Measurements from ENCODE around the gene CACNA1B. TPM values are rescaled to one million over a fixed set of nuclear protein-coding genes. Genes with fewer than 3 reads are reported as not detected.
A peak's percentile ranks its signal among the peaks of the same experiment; 100 is the strongest.

Gene CACNA1B
- total and polyA plus RNA-seq, 11 donors: 0.03 to 0.25 (median 0.13) TPM

GRCh38 chr9:138063033-138063432, 185.5 kb downstream of the CACNA1B start:
- no peak for ATAC-seq
- H3K36me3 ChIP-seq: no peaks in the 10 kb centered on the region
- WGBS, 4 donors: 84 to 89% (median 85%) methylated on average over 6 of the region's 6 CpGs
- intact Hi-C loops (cut with DNase I): no loop called here
- TF ChIP-seq CTCF (IDR thresholded peaks at IDR 0.05): no peak
- no peaks in the 10 kb centered on the region for H3K9me3 ChIP-seq
- no peak overlapping the region for H3K4me3 ChIP-seq
- no peaks in the 10 kb centered on the region for H3K4me1 ChIP-seq
- peak in 1 of 5 donors; percentile 2 for DNase-seq
- no peak overlapping the region for H3K27ac ChIP-seq
- peaks cover 0 to 14% (median 0%) of the 10 kb centered on the region in 9 donors for H3K27me3 ChIP-seq

GRCh38 chr9:138063785-138064184, 186.2 kb downstream of the CACNA1B start:
- WGBS, 4 donors: 70 to 86% (median 85%) methylated on average over 9 of the region's 9 CpGs
- H3K27me3 ChIP-seq: peaks cover 0 to 14% (median 0%) of the 10 kb centered on the region in 9 donors
- intact Hi-C loops (cut with DNase I): no loop called here
- H3K4me3 ChIP-seq: no peak overlapping the region
- TF ChIP-seq CTCF (IDR thresholded peaks at IDR 0.05) (no peak), POLR2A (IDR thresholded peaks at IDR 0.05) (no peak)
- H3K36me3 ChIP-seq: no peaks in the 10 kb centered on the region
- H3K9me3 ChIP-seq: no peaks in the 10 kb centered on the region
- no peak overlapping the region for H3K27ac ChIP-seq
- ATAC-seq: no peak
- no peaks in the 10 kb centered on the region for H3K4me1 ChIP-seq
- DNase-seq: peak in 1 of 5 donors; percentile 1

- Histone ChIP-seq H3K4me3 (no peak overlapping the region), H3K27ac (no peak overlapping the region), H3K36me3 (no peaks in the 10 kb centered on the region), H3K4me1 (no peaks in the 10 kb centered on the region), H3K27me3 (peaks cover 0 to 14% (median 0%) of the 10 kb centered on the region in 9 donors), H3K9me3 (no peaks in the 10 kb centered on the region)
- intact Hi-C loops (cut with DNase I): no loop called here
- WGBS, 4 donors: 80 to 96% (median 89%) methylated on average over 7 of the region's 7 CpGs
- TF ChIP-seq CTCF (IDR thresholded peaks at IDR 0.05) (no peak), POLR2A (IDR thresholded peaks at IDR 0.05) (no peak)
- DNase-seq (peak in 1 of 5 donors; percentile 20), ATAC-seq (no peak)
Observed at GRCh38 chr9:138064547-138064946, 187.0 kb downstream of the CACNA1B start.

- DNase-seq: peak in 1 of 5 donors; percentile 24
Observed at GRCh38 chr9:138065287-138065686, 187.7 kb downstream of the CACNA1B start.

More at GRCh38 chr9:138065287-138065686, 187.7 kb downstream of the CACNA1B start:
- Histone ChIP-seq H3K9me3 (no peaks in the 10 kb centered on the region), H3K4me1 (no peaks in the 10 kb centered on the region), H3K36me3 (no peaks in the 10 kb centered on the region), H3K27me3 (peaks cover 0 to 14% (median 0%) of the 10 kb centered on the region in 9 donors), H3K4me3 (no peak overlapping the region), H3K27ac (no peak overlapping the region)
- TF ChIP-seq POLR2A (IDR thresholded peaks at IDR 0.05) (no peak), CTCF (IDR thresholded peaks at IDR 0.05) (no peak)
- 76 to 85% (median 81%) methylated on average over 7 to 9 of the region's 9 CpGs for WGBS, 4 donors
- intact Hi-C loops (cut with DNase I): no loop called here
- no peak for ATAC-seq
